CD4-positive, alpha-beta memory T cell (primary cell): ENCODE measurements around the gene LAMC1. TPM values are rescaled to one million over a fixed set of nuclear protein-coding genes. Genes with fewer than 3 reads are reported as not detected.

ENCODE experiments used
- CTCF ChIA-PET: fragments of 350-600 bp; sonication (Branson Sonifier 250); formaldehyde crosslinking; loops from one replicate; lab custom pipeline; 2021; ENCODE audit warnings: inconsistent platforms; ENCODE audit not compliant: partially characterized antibody; lab: Charles Lee
- POLR2A ChIA-PET: fragments of 350-600 bp; sonication (Branson Sonifier 250); formaldehyde crosslinking; loops from one replicate; lab custom pipeline; 2021; ENCODE audit not compliant: partially characterized antibody; lab: Charles Lee
- DNase-seq, 5 donors: peaks; one replicate each; pipeline versions ENCODE4 v3.0.0 to v3.0.0-alpha.2; 2020 to 2022; ENCODE audit warnings: mixed read lengths in 1 of 5
- H3K27ac ChIP-seq: one replicate; pipeline ENCODE4 v1.7.0; 2013; ENCODE audit warnings: low read depth, low read length
- H3K27me3 ChIP-seq: 2 replicates; pipeline ENCODE4 v1.7.0; 2013; ENCODE audit warnings: mild to moderate bottlenecking, low read length, moderate library complexity; ENCODE audit not compliant: insufficient read depth
- H3K36me3 ChIP-seq: 2 replicates; pipeline ENCODE4 v1.7.0; 2013; ENCODE audit warnings: mild to moderate bottlenecking, low read length, moderate library complexity; ENCODE audit not compliant: insufficient read depth
- H3K4me1 ChIP-seq: 2 replicates; pipeline ENCODE4 v1.7.0; 2013; ENCODE audit warnings: mild to moderate bottlenecking, low read length, moderate library complexity; ENCODE audit not compliant: insufficient read depth
- H3K4me3 ChIP-seq, 2 donors: one replicate each; pipeline ENCODE4 v1.7.0; 2013; ENCODE audit warnings: low read length in 2 of 2, mild to moderate bottlenecking in 1 of 2
- H3K9me3 ChIP-seq, 2 donors: one replicate each; pipeline ENCODE4 v1.7.0; 2013; ENCODE audit warnings: low read length in 2 of 2, control low read depth in 1 of 2; ENCODE audit not compliant: control insufficient read depth in 1 of 2
- H3K27ac Mint-ChIP-seq, 7 donors: one replicate each; pipeline ENCODE4 v1.8.0; 2020 to 2021; ENCODE audit warnings: mixed read lengths in 7 of 7, mild to moderate bottlenecking in 6 of 7, inconsistent platforms in 3 of 7, moderate library complexity in 3 of 7
- H3K27me3 Mint-ChIP-seq, 2 donors: one replicate each; pipeline ENCODE4 v1.8.0; 2020 to 2021; ENCODE audit warnings: mixed read lengths in 2 of 2
- H3K36me3 Mint-ChIP-seq, 2 donors: one replicate each; pipeline ENCODE4 v1.8.0; 2020 to 2021; ENCODE audit warnings: mixed read lengths in 2 of 2, inconsistent platforms in 1 of 2, mild to moderate bottlenecking in 1 of 2
- H3K4me1 Mint-ChIP-seq, 4 donors: one replicate each; pipeline ENCODE4 v1.8.0; 2020 to 2021; ENCODE audit warnings: mixed read lengths in 4 of 4, mild to moderate bottlenecking in 1 of 4
- H3K4me3 Mint-ChIP-seq, 8 donors: one replicate each; pipeline ENCODE4 v1.8.0; 2020 to 2021; ENCODE audit warnings: mixed read lengths in 8 of 8, mild to moderate bottlenecking in 7 of 8, moderate library complexity in 6 of 8, inconsistent platforms in 3 of 8
- H3K9me3 Mint-ChIP-seq, 8 donors: one replicate each; pipeline ENCODE4 v1.8.0; 2020 to 2021; ENCODE audit warnings: mixed read lengths in 8 of 8, mild to moderate bottlenecking in 5 of 8, inconsistent platforms in 3 of 8, moderate library complexity in 1 of 8
- intact Hi-C: fragments of 100-400 bp; cut with micrococcal nuclease; formaldehyde crosslinking; loops from one replicate; pipeline ENCODE4 v1.15.1; 2023
- polyA plus RNA-seq, 2 donors: library from polyadenylated mRNA; unstranded; fragments of 300-500 nt; fragmentation: Illumina TruSeq; gene quantifications; one replicate each; pipeline ENCODE4 v1.2.3, GENCODE V29; 2021
- total RNA-seq, 2 experiments: library from RNA; stranded (reverse); gene quantifications; one replicate each; pipeline ENCODE4 v1.2.3, GENCODE V29; 2021

Gene LAMC1
- total and polyA plus RNA-seq, 4 experiments from 2014 or later: 0.49 to 0.50 TPM; not detected in 2

GRCh38 chr1:183114441-183114840, 91.2 kb downstream of the LAMC1 start:
- no peak for DNase-seq
- Mint-ChIP-seq H3K4me1 (no peaks in the 10 kb centered on the region), H3K4me3 (no peak overlapping the region), H3K27me3 (peaks cover 3 to 6% of the 10 kb centered on the region in 2 donors), H3K27ac (no peak overlapping the region), H3K36me3 (no peaks in the 10 kb centered on the region), H3K9me3 (no peaks in the 10 kb centered on the region)
- Histone ChIP-seq H3K27ac (no peak overlapping the region), H3K36me3 (no peaks in the 10 kb centered on the region), H3K27me3 (no peaks in the 10 kb centered on the region), H3K4me1 (no peaks in the 10 kb centered on the region), H3K4me3 (no peak overlapping the region), H3K9me3 (no peaks in the 10 kb centered on the region)
- intact Hi-C loops: no loop called here
- CTCF ChIA-PET: no interaction called here
- POLR2A ChIA-PET: no interaction called here

GRCh38 chr1:183116416-183116815, 93.2 kb downstream of the LAMC1 start:
- Mint-ChIP-seq H3K4me1 (no peaks in the 10 kb centered on the region), H3K9me3 (no peaks in the 10 kb centered on the region), H3K27ac (no peak overlapping the region), H3K27me3 (peaks cover 3 to 6% of the 10 kb centered on the region in 2 donors), H3K4me3 (no peak overlapping the region), H3K36me3 (no peaks in the 10 kb centered on the region)
- no peaks in the 10 kb centered on the region for H3K9me3 ChIP-seq
- H3K27ac ChIP-seq: no peak overlapping the region
- intact Hi-C loops: no loop called here
- no peak overlapping the region for H3K4me3 ChIP-seq
- no peaks in the 10 kb centered on the region for H3K27me3 ChIP-seq
- POLR2A ChIA-PET: no interaction called here
- DNase-seq: no peak
- no peaks in the 10 kb centered on the region for H3K4me1 ChIP-seq
- CTCF ChIA-PET: no interaction called here
- no peaks in the 10 kb centered on the region for H3K36me3 ChIP-seq

GRCh38 chr1:183121609-183122008, 98.4 kb downstream of the LAMC1 start:
- no peaks in the 10 kb centered on the region for H3K36me3 Mint-ChIP-seq
- no peak overlapping the region for H3K4me3 Mint-ChIP-seq
- H3K9me3 Mint-ChIP-seq: peaks cover 0 to 1% (median 0%) of the 10 kb centered on the region in 8 donors
- Histone ChIP-seq H3K4me1 (no peaks in the 10 kb centered on the region), H3K4me3 (no peak overlapping the region), H3K27me3 (no peaks in the 10 kb centered on the region), H3K27ac (no peak overlapping the region), H3K9me3 (no peaks in the 10 kb centered on the region), H3K36me3 (no peaks in the 10 kb centered on the region)
- ChIA-PET POLR2A (no interaction called here), CTCF (no interaction called here)
- no peak overlapping the region for H3K27ac Mint-ChIP-seq
- H3K27me3 Mint-ChIP-seq: peaks cover 0 to 2% of the 10 kb centered on the region in 2 donors
- H3K4me1 Mint-ChIP-seq: no peaks in the 10 kb centered on the region
- no peak for DNase-seq
- intact Hi-C loops: no loop called here

- no peaks in the 10 kb centered on the region for H3K36me3 Mint-ChIP-seq
- H3K4me1 ChIP-seq: no peaks in the 10 kb centered on the region
- no peaks in the 10 kb centered on the region for H3K36me3 ChIP-seq
- intact Hi-C loops: no loop called here
- no peak overlapping the region for H3K4me3 ChIP-seq
- H3K9me3 Mint-ChIP-seq: peaks cover 0 to 1% (median 0%) of the 10 kb centered on the region in 8 donors
- no peaks in the 10 kb centered on the region for H3K9me3 ChIP-seq
- H3K27me3 ChIP-seq: no peaks in the 10 kb centered on the region
- no peak overlapping the region for H3K27ac ChIP-seq
- H3K4me3 Mint-ChIP-seq: no peak overlapping the region
- H3K27ac Mint-ChIP-seq: no peak overlapping the region
- H3K27me3 Mint-ChIP-seq: peaks cover 0 to 2% of the 10 kb centered on the region in 2 donors
- POLR2A ChIA-PET: no interaction called here
- DNase-seq: no peak
- CTCF ChIA-PET: no interaction called here
- H3K4me1 Mint-ChIP-seq: no peaks in the 10 kb centered on the region
Measured at GRCh38 chr1:183124259-183124658, 101.0 kb downstream of the LAMC1 start.

- no peaks in the 10 kb centered on the region for H3K36me3 ChIP-seq
- ChIA-PET POLR2A (no interaction called here), CTCF (interaction anchor here (1.8 kb wide), 1 partner anchor 10 kb away, joined by 4 read pairs; no protein-coding TSS in a partner anchor)
- H3K9me3 ChIP-seq: no peaks in the 10 kb centered on the region
- no peaks in the 10 kb centered on the region for H3K27me3 ChIP-seq
- H3K4me1 ChIP-seq: no peaks in the 10 kb centered on the region
- no peak overlapping the region for H3K27ac ChIP-seq
- DNase-seq: no peak
- H3K4me3 ChIP-seq: no peak overlapping the region
- no peak overlapping the region for H3K4me3 Mint-ChIP-seq
- H3K27me3 Mint-ChIP-seq: peaks cover 0 to 1% of the 10 kb centered on the region in 2 donors
- H3K9me3 Mint-ChIP-seq: peaks cover 0 to 1% (median 0%) of the 10 kb centered on the region in 8 donors
- H3K27ac Mint-ChIP-seq: no peak overlapping the region
- no peaks in the 10 kb centered on the region for H3K36me3 Mint-ChIP-seq
- intact Hi-C loops: no loop called here
- no peaks in the 10 kb centered on the region for H3K4me1 Mint-ChIP-seq
Measured at GRCh38 chr1:183125279-183125999, 102.2 kb downstream of the LAMC1 start.

- POLR2A ChIA-PET: no interaction called here
- H3K36me3 Mint-ChIP-seq: no peaks in the 10 kb centered on the region
- CTCF ChIA-PET: interaction anchor here (1.8 kb wide), 1 partner anchor 10 kb away, joined by 4 read pairs; no protein-coding TSS in a partner anchor
Measured at GRCh38 chr1:183126000-183126366, 102.8 kb downstream of the LAMC1 start.

GRCh38 chr1:183126528-183126927, 103.3 kb downstream of the LAMC1 start:
- no peaks in the 10 kb centered on the region for H3K4me1 ChIP-seq
- H3K9me3 ChIP-seq: no peaks in the 10 kb centered on the region
- ChIA-PET POLR2A (no interaction called here), CTCF (interaction anchor here (1.8 kb wide), 1 partner anchor 9 kb away, joined by 4 read pairs; no protein-coding TSS in a partner anchor)
- no peak overlapping the region for H3K27ac ChIP-seq
- no peak overlapping the region for H3K27ac Mint-ChIP-seq
- no peaks in the 10 kb centered on the region for H3K36me3 Mint-ChIP-seq
- H3K27me3 ChIP-seq: no peaks in the 10 kb centered on the region
- no peaks in the 10 kb centered on the region for H3K36me3 ChIP-seq
- intact Hi-C loops: no loop called here
- no peak overlapping the region for H3K4me3 ChIP-seq
- H3K27me3 Mint-ChIP-seq: peaks cover 0 to 1% of the 10 kb centered on the region in 2 donors
- H3K4me1 Mint-ChIP-seq: peaks cover 0 to 4% (median 0%) of the 10 kb centered on the region in 4 donors
- peaks cover 0 to 1% (median 0%) of the 10 kb centered on the region in 8 donors for H3K9me3 Mint-ChIP-seq
- no peak overlapping the region for H3K4me3 Mint-ChIP-seq
- no peak for DNase-seq

More at GRCh38 chr1:183126000-183126366, 102.8 kb downstream of the LAMC1 start:
- Mint-ChIP-seq H3K9me3 (peaks cover 0 to 1% (median 0%) of the 10 kb centered on the region in 8 donors), H3K27ac (no peak overlapping the region), H3K4me1 (no peaks in the 10 kb centered on the region), H3K4me3 (no peak overlapping the region), H3K27me3 (peaks cover 0 to 1% of the 10 kb centered on the region in 2 donors)
- no peak for DNase-seq
- no peak overlapping the region for H3K4me3 ChIP-seq
- H3K27me3 ChIP-seq: no peaks in the 10 kb centered on the region
- H3K9me3 ChIP-seq: no peaks in the 10 kb centered on the region
- no peak overlapping the region for H3K27ac ChIP-seq
- intact Hi-C loops: no loop called here
- H3K4me1 ChIP-seq: no peaks in the 10 kb centered on the region
- H3K36me3 ChIP-seq: no peaks in the 10 kb centered on the region
